ENCODE results near the gene KLC3.

Gene KLC3

DNA sequence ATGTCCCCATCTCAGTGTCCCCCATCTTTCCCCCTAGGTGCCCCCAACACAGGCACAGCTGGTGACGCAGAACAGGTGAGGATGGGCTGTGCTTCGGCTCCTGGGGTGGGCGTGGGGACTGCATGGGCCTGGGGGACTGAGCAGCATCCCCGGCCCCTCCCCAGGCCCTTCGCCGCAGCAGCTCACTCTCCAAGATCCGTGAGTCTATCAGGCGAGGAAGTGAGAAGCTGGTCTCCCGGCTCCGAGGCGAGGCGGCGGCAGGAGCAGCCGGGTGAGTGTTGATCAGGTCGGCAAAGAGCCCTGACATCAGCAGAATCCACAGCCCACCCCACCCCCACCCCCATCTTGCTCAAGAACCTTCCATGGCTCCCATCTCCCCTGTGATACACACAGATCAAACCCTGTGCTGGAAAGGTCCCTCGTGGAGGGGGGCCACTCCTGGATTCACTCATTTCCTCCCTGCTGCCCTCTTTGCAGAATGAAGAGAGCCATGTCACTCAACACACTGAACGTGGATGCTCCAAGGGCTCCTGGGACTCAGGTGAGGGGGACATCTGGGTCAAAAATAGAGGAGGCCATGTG lies 10.0 kb downstream of the KLC3 start:
- Histone ChIP-seq H3K27me3 (peaks cover 21% of the 10 kb centered on the region), H3K4me3 (ENCODE audit: low read depth, low read length) (no peak overlapping the region), H3K9me3 (no peaks in the 10 kb centered on the region), H3K4me1 (no peaks in the 10 kb centered on the region), H3K36me3 (peaks cover 7% of the 10 kb centered on the region; the same call in 1 of the 2 replicates)
- no peak for DNase-seq
- TF ChIP-seq, protein P1, sequence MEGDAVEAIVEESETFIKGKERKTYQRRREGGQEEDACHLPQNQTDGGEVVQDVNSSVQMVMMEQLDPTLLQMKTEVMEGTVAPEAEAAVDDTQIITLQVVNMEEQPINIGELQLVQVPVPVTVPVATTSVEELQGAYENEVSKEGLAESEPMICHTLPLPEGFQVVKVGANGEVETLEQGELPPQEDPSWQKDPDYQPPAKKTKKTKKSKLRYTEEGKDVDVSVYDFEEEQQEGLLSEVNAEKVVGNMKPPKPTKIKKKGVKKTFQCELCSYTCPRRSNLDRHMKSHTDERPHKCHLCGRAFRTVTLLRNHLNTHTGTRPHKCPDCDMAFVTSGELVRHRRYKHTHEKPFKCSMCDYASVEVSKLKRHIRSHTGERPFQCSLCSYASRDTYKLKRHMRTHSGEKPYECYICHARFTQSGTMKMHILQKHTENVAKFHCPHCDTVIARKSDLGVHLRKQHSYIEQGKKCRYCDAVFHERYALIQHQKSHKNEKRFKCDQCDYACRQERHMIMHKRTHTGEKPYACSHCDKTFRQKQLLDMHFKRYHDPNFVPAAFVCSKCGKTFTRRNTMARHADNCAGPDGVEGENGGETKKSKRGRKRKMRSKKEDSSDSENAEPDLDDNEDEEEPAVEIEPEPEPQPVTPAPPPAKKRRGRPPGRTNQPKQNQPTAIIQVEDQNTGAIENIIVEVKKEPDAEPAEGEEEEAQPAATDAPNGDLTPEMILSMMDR (IDR thresholded peaks at IDR 0.05; ENCODE audit: low read depth, low read length) = no peak

DNA sequence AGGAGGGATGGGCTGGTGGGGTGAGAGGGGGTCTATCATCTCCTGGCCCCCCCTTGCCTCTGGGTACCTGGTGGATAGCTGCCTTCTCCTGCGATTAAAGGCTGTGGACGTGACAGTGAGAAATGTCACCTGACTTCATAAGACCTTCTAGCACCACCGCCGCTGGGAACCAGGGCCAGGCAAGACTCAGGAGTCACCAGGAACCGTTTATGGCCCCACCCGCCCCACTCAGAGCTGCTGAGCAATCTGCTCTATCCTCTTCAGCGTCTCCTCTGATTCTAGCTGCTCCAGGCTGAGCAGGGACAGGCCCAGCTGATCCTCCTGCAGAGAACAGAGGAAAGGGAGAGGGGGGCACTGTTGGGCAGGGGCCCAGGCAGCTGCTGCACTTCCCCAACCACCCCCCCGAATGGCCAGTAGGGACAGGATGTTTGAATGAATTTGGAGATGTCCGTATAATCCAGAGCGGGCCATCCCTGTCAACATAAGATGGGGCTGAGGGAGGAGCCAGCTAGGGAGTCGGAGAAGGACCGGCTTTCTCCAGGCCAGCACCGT lies 10.9 kb downstream of the KLC3 start:
- DNase-seq = no peak
- Histone ChIP-seq H3K9me3 (no peaks in the 10 kb centered on the region; the same call in 1 of the 2 replicates), H3K27me3 (peaks cover 16% of the 10 kb centered on the region), H3K36me3 (peaks cover 7% of the 10 kb centered on the region; the same call in 1 of the 2 replicates), H3K4me3 (ENCODE audit: low read depth, low read length) (no peak overlapping the region), H3K4me1 (no peaks in the 10 kb centered on the region)
- TF ChIP-seq, protein P1 (IDR thresholded peaks at IDR 0.05; ENCODE audit: low read depth, low read length) = no peak

DNA sequence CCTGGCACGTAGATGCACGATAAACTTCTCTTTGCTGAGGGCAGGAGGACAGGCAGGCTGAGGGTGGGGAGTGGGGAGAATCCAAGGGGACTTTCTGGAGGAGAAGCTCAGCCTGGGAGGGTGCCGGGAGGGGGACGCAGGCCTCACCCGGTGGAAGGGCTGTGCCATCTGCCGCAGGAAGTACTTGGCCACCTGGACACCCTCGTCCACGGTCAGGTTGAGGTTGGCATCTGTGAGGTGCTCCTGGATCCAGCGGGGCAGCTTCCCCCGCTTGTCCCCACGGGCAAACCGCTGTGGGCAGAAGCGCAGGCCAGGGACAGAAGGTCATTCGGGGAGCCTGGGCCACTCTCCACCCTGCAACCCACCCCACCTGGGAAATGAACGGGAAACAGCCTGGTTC lies 11.5 kb downstream of the KLC3 start:
- no peak for DNase-seq
- H3K4me1 ChIP-seq = no peaks in the 10 kb centered on the region
- no peaks in the 10 kb centered on the region; the same call in 1 of the 2 replicates for H3K9me3 ChIP-seq
- H3K4me3 ChIP-seq (ENCODE audit: low read depth, low read length) = no peak overlapping the region
- H3K36me3 ChIP-seq = peaks cover 7% of the 10 kb centered on the region; the same call in 1 of the 2 replicates
- TF ChIP-seq, protein P1 (IDR thresholded peaks at IDR 0.05; ENCODE audit: low read depth, low read length) = no peak
- peaks cover 11% of the 10 kb centered on the region for H3K27me3 ChIP-seq

DNA sequence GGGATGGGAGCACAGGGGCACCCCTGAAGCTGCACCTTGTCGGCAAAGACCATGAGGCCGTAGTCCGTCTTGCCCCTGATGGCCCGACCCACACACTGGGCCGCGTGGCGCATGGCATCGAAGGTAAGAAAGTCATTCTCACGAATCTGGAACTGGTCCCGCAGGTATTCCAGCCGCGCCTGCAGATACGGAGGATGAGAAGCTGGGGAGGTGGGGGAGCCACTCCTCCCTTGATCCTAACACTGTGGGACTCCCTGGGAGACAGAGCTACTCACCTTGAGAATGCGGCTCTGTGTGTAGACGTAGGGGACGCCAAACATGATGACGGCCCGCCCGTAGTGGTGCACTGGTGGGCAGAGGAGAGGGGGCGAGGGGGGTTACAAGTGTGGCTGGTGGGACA lies 11.9 kb downstream of the KLC3 start:
- peaks cover 7% of the 10 kb centered on the region; the same call in 1 of the 2 replicates for H3K36me3 ChIP-seq
- no peaks in the 10 kb centered on the region; the same call in 1 of the 2 replicates for H3K9me3 ChIP-seq
- H3K4me3 ChIP-seq (ENCODE audit: low read depth, low read length) = no peak overlapping the region
- DNase-seq = no peak
- H3K4me1 ChIP-seq = no peaks in the 10 kb centered on the region
- H3K27me3 ChIP-seq = peaks cover 9% of the 10 kb centered on the region
- TF ChIP-seq, protein P1 (IDR thresholded peaks at IDR 0.05; ENCODE audit: low read depth, low read length) = no peak

DNA sequence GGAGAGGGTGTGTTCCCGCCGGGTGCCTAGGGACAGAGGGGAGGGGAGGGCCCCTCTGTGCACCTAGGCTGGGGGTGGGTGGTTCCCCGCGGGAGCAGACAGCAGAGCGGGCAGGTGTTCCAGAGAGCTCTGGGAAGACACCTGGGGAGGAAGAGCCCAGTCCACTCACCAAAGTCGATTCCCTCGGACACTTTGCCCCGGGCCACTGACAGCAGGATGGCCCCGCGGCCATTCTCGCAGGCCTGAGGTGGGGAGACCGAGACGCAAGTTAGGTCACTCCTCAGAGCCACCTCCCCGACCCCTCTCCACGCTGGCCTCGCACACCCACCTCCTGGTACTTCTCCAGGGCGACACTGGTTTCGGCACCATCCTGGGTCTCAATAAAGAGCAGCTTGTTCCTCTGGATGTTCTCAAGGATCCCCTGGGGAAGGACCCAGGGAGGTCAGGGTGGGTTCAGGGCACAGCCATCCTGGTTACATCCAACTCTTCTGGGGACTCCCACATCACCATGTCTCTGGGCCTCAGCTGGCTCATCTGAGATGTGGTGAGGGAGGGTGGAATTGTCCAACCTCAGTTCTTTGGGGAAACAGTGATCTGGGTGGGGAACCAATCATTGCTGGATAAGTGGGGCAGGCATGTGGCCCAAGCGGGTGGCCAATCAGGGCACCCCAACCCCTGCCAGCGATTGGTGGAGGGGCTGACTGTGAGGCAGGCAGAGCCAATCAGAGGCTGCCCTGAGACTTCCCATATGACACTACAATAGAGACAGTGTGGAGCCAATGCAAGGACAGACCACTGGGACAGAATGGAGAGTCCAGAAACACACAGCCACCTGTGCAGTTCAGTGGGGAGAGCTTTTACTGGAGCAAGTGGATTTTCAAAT lies 12.6 kb downstream of the KLC3 start:
- peak; percentile 48 for DNase-seq
- H3K4me1 ChIP-seq = no peaks in the 10 kb centered on the region
- TF ChIP-seq, protein P1 (IDR thresholded peaks at IDR 0.05; ENCODE audit: low read depth, low read length) = no peak
- H3K4me3 ChIP-seq (ENCODE audit: low read depth, low read length) = no peak overlapping the region
- peaks cover 7% of the 10 kb centered on the region; the same call in 1 of the 2 replicates for H3K36me3 ChIP-seq
- no peaks in the 10 kb centered on the region; the same call in 1 of the 2 replicates for H3K9me3 ChIP-seq
- peaks cover 2% of the 10 kb centered on the region; the same call in 1 of the 2 replicates for H3K27me3 ChIP-seq
